WTC11 (cell line): ENCODE results near the gene TM9SF1. TPM values are rescaled to one million over a fixed set of nuclear protein-coding genes. Genes with fewer than 3 reads are reported as not detected.

Source experiments
- ATAC-seq: fragments of 200-7000 bp; cut with Tn5 transposase; 2 replicates; pipeline ENCODE4 v1.10.0; 2021; ENCODE audit warnings: mild to moderate bottlenecking, moderate library complexity
- CTCF ChIA-PET: fragments of 300-600 bp; sonication (Branson Sonifier 250); formaldehyde crosslinking; loops from one replicate; lab custom pipeline; 2021; ENCODE audit warnings: antibody characterized with exemption; lab: Charles Lee
- POLR2A ChIA-PET: fragments of 350-600 bp; sonication (Branson Sonifier 250); formaldehyde crosslinking; loops from one replicate; lab custom pipeline; 2021; ENCODE audit warnings: antibody characterized with exemption; lab: Charles Lee
- DNase-seq: peaks from one replicate; pipeline ENCODE4 v3.0.0; 2021; ENCODE audit warnings: low spot score
- H3K27ac Mint-ChIP-seq: 2 replicates; pipeline ENCODE4 v1.8.0; 2021; ENCODE audit warnings: mixed read lengths
- H3K27me3 Mint-ChIP-seq: 2 replicates; pipeline ENCODE4 v1.8.0; 2021; ENCODE audit warnings: low read depth, mild to moderate bottlenecking, moderate library complexity, mixed read lengths
- H3K36me3 Mint-ChIP-seq: 2 replicates; pipeline ENCODE4 v1.8.0; 2021; ENCODE audit warnings: mixed read lengths
- H3K4me1 Mint-ChIP-seq: 2 replicates; pipeline ENCODE4 v1.8.0; 2022; ENCODE audit warnings: mixed read lengths
- H3K4me3 Mint-ChIP-seq: 2 replicates; pipeline ENCODE4 v1.8.0; 2021; ENCODE audit warnings: mild to moderate bottlenecking, moderate library complexity, mixed read lengths
- H3K9me3 Mint-ChIP-seq: 2 replicates; pipeline ENCODE4 v1.8.0; 2021; ENCODE audit warnings: mixed read lengths
- ATF3 ChIP-seq: sonication (generic); formaldehyde crosslinking; conservative IDR thresholded peaks from 2 replicates; pipeline ENCODE4 v1.8.1; 2022; ENCODE audit warnings: mild to moderate bottlenecking, missing genetic modification reagents
- CDX4 ChIP-seq: fragments of 250-450 bp; sonication (Bioruptor Pico); IDR thresholded peaks from 2 replicates; pipeline ENCODE4 v1.9.0; 2021; ENCODE audit warnings: moderate library complexity, mild to moderate bottlenecking, inconsistent platforms, borderline replicate concordance
- CREM ChIP-seq: sonication (generic); formaldehyde crosslinking; IDR thresholded peaks from 2 replicates; pipeline ENCODE4 v1.8.1; 2022; ENCODE audit warnings: mild to moderate bottlenecking, missing genetic modification reagents, moderate library complexity
- E2F4 ChIP-seq: sonication (generic); formaldehyde crosslinking; IDR thresholded peaks from 2 replicates; pipeline ENCODE4 v1.8.1; 2022; ENCODE audit warnings: low read depth, mild to moderate bottlenecking, moderate library complexity, missing genetic modification reagents, borderline replicate concordance
- EMX1 ChIP-seq: fragments of 250-450 bp; sonication (Bioruptor Pico); IDR thresholded peaks from 2 replicates; pipeline ENCODE4 v1.8.0; 2021; ENCODE audit warnings: mild to moderate bottlenecking
- FOXK1 ChIP-seq: sonication (generic); formaldehyde crosslinking; IDR thresholded peaks from 2 replicates; pipeline ENCODE4 v1.8.0; 2022; ENCODE audit warnings: mild to moderate bottlenecking, moderate library complexity, missing genetic modification reagents
- GTF2I ChIP-seq: fragments of 250-450 bp; sonication (Bioruptor Pico); conservative IDR thresholded peaks from 2 replicates; pipeline ENCODE4 v1.4.0; 2021; ENCODE audit warnings: mild to moderate bottlenecking
- HMGA2 ChIP-seq: fragments of 250-450 bp; sonication (Bioruptor Pico); IDR thresholded peaks from 2 replicates; pipeline ENCODE4 v1.4.0; 2021; ENCODE audit warnings: mild to moderate bottlenecking, moderate library complexity
- HMGXB4 ChIP-seq: sonication (generic); formaldehyde crosslinking; IDR thresholded peaks from 2 replicates; pipeline ENCODE4 v1.8.1; 2023; ENCODE audit warnings: mild to moderate bottlenecking, moderate library complexity, missing genetic modification reagents
- IRF2 ChIP-seq: sonication (generic); formaldehyde crosslinking; IDR thresholded peaks from 2 replicates; pipeline ENCODE4 v1.8.0; 2022; ENCODE audit warnings: low read depth, missing genetic modification reagents, borderline replicate concordance
- JUN ChIP-seq: sonication (generic); formaldehyde crosslinking; IDR thresholded peaks from 2 replicates; pipeline ENCODE4 v1.8.0; 2023; ENCODE audit warnings: mild to moderate bottlenecking, missing genetic modification reagents
- MAX ChIP-seq: sonication (generic); formaldehyde crosslinking; IDR thresholded peaks from 2 replicates; pipeline ENCODE4 v1.8.0; 2022; ENCODE audit warnings: mild to moderate bottlenecking, missing genetic modification reagents
- PREB ChIP-seq: sonication (generic); formaldehyde crosslinking; IDR thresholded peaks from 2 replicates; pipeline ENCODE4 v1.8.1; 2022; ENCODE audit warnings: mild to moderate bottlenecking, missing genetic modification reagents, moderate library complexity, borderline replicate concordance
- RORB ChIP-seq: fragments of 250-450 bp; sonication (Bioruptor Pico); IDR thresholded peaks from 2 replicates; pipeline ENCODE4 v1.9.0; 2021; ENCODE audit warnings: mild to moderate bottlenecking
- TEAD4 ChIP-seq: sonication (generic); formaldehyde crosslinking; IDR thresholded peaks from 2 replicates; pipeline ENCODE4 v1.8.0; 2022; ENCODE audit warnings: mild to moderate bottlenecking, missing genetic modification reagents
- ZNF317 ChIP-seq: sonication (generic); formaldehyde crosslinking; IDR thresholded peaks from 2 replicates; pipeline ENCODE4 v1.8.1; 2023; ENCODE audit warnings: low read depth, mild to moderate bottlenecking, moderate library complexity, missing genetic modification reagents, borderline replicate concordance
- ZNF671 ChIP-seq: fragments of 250-450 bp; sonication (Bioruptor Pico); IDR thresholded peaks from 2 replicates; pipeline ENCODE4 v1.8.0; 2021; ENCODE audit warnings: mild to moderate bottlenecking
- total RNA-seq: library from RNA; stranded (reverse); gene quantifications from 3 replicates; pipeline ENCODE4 v1.2.3, GENCODE V29; 2021
- TF ChIP-seq, protein P1 (sequence below): sonication (generic); formaldehyde crosslinking; IDR thresholded peaks from 2 replicates; pipeline ENCODE4 v1.8.1; 2023; ENCODE audit warnings: mild to moderate bottlenecking, missing genetic modification reagents, moderate library complexity
- TF ChIP-seq, protein P2 (sequence below): sonication (generic); formaldehyde crosslinking; IDR thresholded peaks from 2 replicates; pipeline ENCODE4 v1.8.0; 2023; ENCODE audit warnings: missing genetic modification reagents
- TF ChIP-seq, protein P3 (sequence below): sonication (generic); formaldehyde crosslinking; IDR thresholded peaks from 2 replicates; pipeline ENCODE4 v1.8.0; 2022; ENCODE audit warnings: mild to moderate bottlenecking, missing genetic modification reagents

Gene TM9SF1
- total RNA-seq, 1 experiment from 2014 or later: 27.9 TPM

- no peak for TF ChIP-seq ATF3 (CRISPR knock-in tag)
- no peak for TF ChIP-seq IRF2 (CRISPR knock-in tag)
- TF ChIP-seq, protein P1, sequence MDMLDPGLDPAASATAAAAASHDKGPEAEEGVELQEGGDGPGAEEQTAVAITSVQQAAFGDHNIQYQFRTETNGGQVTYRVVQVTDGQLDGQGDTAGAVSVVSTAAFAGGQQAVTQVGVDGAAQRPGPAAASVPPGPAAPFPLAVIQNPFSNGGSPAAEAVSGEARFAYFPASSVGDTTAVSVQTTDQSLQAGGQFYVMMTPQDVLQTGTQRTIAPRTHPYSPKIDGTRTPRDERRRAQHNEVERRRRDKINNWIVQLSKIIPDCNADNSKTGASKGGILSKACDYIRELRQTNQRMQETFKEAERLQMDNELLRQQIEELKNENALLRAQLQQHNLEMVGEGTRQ (CRISPR knock-in tag): no peak
- TF ChIP-seq GTF2I: no peak
- no peak for TF ChIP-seq PREB (CRISPR knock-in tag)
- TF ChIP-seq, protein P2, sequence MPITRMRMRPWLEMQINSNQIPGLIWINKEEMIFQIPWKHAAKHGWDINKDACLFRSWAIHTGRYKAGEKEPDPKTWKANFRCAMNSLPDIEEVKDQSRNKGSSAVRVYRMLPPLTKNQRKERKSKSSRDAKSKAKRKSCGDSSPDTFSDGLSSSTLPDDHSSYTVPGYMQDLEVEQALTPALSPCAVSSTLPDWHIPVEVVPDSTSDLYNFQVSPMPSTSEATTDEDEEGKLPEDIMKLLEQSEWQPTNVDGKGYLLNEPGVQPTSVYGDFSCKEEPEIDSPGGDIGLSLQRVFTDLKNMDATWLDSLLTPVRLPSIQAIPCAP (CRISPR knock-in tag): no peak
- TF ChIP-seq JUN (CRISPR knock-in tag): no peak
- no peak for TF ChIP-seq ZNF671 (CRISPR knock-in tag)
- TF ChIP-seq FOXK1 (CRISPR knock-in tag): no peak
- no peak for TF ChIP-seq ZNF317 (CRISPR knock-in tag)
- no peak for TF ChIP-seq CDX4 (CRISPR knock-in tag)
- no peak for TF ChIP-seq MAX (CRISPR knock-in tag)
- no peak for TF ChIP-seq HMGXB4
- no peak overlapping the region for H3K27ac Mint-ChIP-seq
- DNase-seq (no peak), ATAC-seq (no peak)
- no peaks in the 10 kb centered on the region for H3K27me3 Mint-ChIP-seq
- POLR2A ChIA-PET: no interaction called here
- H3K9me3 Mint-ChIP-seq: peaks cover 6% of the 10 kb centered on the region
- peaks cover 75% of the 10 kb centered on the region for H3K36me3 Mint-ChIP-seq
- H3K4me3 Mint-ChIP-seq: no peak overlapping the region
- H3K4me1 Mint-ChIP-seq: peaks cover 7% of the 10 kb centered on the region
- CTCF ChIA-PET: interaction anchor here (0.5 to 1.1 kb wide), 2 partner anchors 12 to 21 kb away, joined by 3 to 4 read pairs; partner anchors contain the start of gene TM9SF1
These were observed 12.4 kb upstream of the TM9SF1 start for GRCh38 chr14:24207625-24208024.

DNA sequence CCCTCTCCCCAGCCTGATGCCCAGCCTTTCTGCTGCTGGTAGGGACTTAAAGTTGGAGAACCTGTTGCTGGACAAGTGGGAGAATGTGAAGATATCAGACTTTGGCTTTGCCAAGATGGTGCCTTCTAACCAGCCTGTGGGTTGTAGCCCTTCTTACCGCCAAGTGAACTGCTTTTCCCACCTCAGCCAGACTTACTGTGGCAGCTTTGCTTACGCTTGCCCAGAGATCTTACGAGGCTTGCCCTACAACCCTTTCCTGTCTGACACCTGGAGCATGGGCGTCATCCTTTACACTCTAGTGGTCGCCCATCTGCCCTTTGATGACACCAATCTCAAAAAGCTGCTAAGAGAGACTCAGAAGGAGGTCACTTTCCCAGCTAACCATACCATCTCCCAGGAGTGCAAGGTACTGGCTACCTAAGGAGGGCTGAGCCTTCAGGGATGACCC lies 11.9 kb upstream of the TM9SF1 start:
- H3K27me3 Mint-ChIP-seq: no peaks in the 10 kb centered on the region
- no peak overlapping the region for H3K4me3 Mint-ChIP-seq
- POLR2A ChIA-PET: no interaction called here
- TF ChIP-seq E2F4 (CRISPR knock-in tag): no peak
- no peak for TF ChIP-seq GTF2I
- TF ChIP-seq HMGA2 (CRISPR knock-in tag): no peak
- TF ChIP-seq CREM (CRISPR knock-in tag): no peak
- TF ChIP-seq TEAD4 (CRISPR knock-in tag): no peak
- no peak for TF ChIP-seq IRF2 (CRISPR knock-in tag)
- TF ChIP-seq, protein P3, sequence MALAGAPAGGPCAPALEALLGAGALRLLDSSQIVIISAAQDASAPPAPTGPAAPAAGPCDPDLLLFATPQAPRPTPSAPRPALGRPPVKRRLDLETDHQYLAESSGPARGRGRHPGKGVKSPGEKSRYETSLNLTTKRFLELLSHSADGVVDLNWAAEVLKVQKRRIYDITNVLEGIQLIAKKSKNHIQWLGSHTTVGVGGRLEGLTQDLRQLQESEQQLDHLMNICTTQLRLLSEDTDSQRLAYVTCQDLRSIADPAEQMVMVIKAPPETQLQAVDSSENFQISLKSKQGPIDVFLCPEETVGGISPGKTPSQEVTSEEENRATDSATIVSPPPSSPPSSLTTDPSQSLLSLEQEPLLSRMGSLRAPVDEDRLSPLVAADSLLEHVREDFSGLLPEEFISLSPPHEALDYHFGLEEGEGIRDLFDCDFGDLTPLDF (CRISPR knock-in tag): no peak
- TF ChIP-seq EMX1 (CRISPR knock-in tag): no peak
- no peak for TF ChIP-seq CDX4 (CRISPR knock-in tag)
- no peak for TF ChIP-seq RORB (CRISPR knock-in tag)
- H3K4me1 Mint-ChIP-seq: peaks cover 9% of the 10 kb centered on the region
- peaks cover 80% of the 10 kb centered on the region for H3K36me3 Mint-ChIP-seq
- CTCF ChIA-PET: interaction anchor here (0.5 to 1.1 kb wide), 3 partner anchors 12 to 36 kb away, joined by 3 to 5 read pairs (median 4); partner anchors contain the start of gene TM9SF1
- H3K27ac Mint-ChIP-seq: no peak overlapping the region
- ATAC-seq: no peak
- H3K9me3 Mint-ChIP-seq: peaks cover 11% of the 10 kb centered on the region
- no peak for DNase-seq
